ENCODE results near the gene EIF2B4. TPM values are rescaled to one million over a fixed set of nuclear protein-coding genes. Genes with fewer than 3 reads are reported as not detected.

EIF2B4 gene
- total and polyA plus RNA-seq, 2 of the 8 experiments (the other 6 are each of a cell fraction or from before 2014, with no cell fraction given) = 60.0 to 63.2 TPM

GRCh38 chr2:27356382-27357181, 13.6 kb downstream of the EIF2B4 start, which contains the start of gene GTF3C2 (continued):
- peak; percentile 90 for TF ChIP-seq MAX (IDR thresholded peaks at IDR 0.05)
- TF ChIP-seq NANOG (IDR thresholded peaks at IDR 0.05; ENCODE audit: insufficient read depth, low read depth, low read length, poor library complexity, severe bottlenecking) = no peak
- TF ChIP-seq POLR2AphosphoS5 (IDR thresholded peaks at IDR 0.05; ENCODE audit: low read depth, low read length) = peak; percentile 87
- peak; percentile 55 for TF ChIP-seq SRF (IDR thresholded peaks at IDR 0.05; ENCODE audit: low read depth, low read length)
- TF ChIP-seq EGR1 (IDR thresholded peaks at IDR 0.05; ENCODE audit: borderline replicate concordance, low read depth, low read length) = peak; percentile 40; the same call in 1 of the 2 replicates
- TF ChIP-seq SAP30 (IDR thresholded peaks at IDR 0.05; ENCODE audit: insufficient read depth, insufficient replicate concordance, low read length) = peak; percentile 53
- no peak for TF ChIP-seq CTCF (IDR thresholded peaks at IDR 0.05; ENCODE audit: control extremely low read depth in 1 of 3, insufficient read depth in 1 of 3, low read depth in 1 of 3, low read length in 3 of 3)
- TF ChIP-seq RBBP5 (IDR thresholded peaks at IDR 0.05; ENCODE audit: borderline replicate concordance, low read depth, low read length) = peak; percentile 90
- peak; percentile 76; the same call in 1 of the 2 replicates for TF ChIP-seq CHD2 (IDR thresholded peaks at IDR 0.05; ENCODE audit: low read length)
- TF ChIP-seq CEBPB (IDR thresholded peaks at IDR 0.05; ENCODE audit: low read depth, low read length) = peak; percentile 32; the same call in 1 of the 2 replicates
- TF ChIP-seq KDM4A (IDR thresholded peaks at IDR 0.05; ENCODE audit: low read depth, low read length, severe bottlenecking) = peak; percentile 90
- TF ChIP-seq EZH2 (IDR thresholded peaks at IDR 0.05; ENCODE audit: low read depth, low read length, severe bottlenecking) = no peak
- TF ChIP-seq YY1 (IDR thresholded peaks at IDR 0.05; ENCODE audit: low read depth, low read length) = peak; percentile 96
- TF ChIP-seq ATF3 (IDR thresholded peaks at IDR 0.05; ENCODE audit: insufficient read depth, low read depth, low read length) = peak; percentile 70; the same call in 1 of the 2 replicates
- TF ChIP-seq ATF2 (IDR thresholded peaks at IDR 0.05; ENCODE audit: low read length) = peak; percentile 78
- peak; percentile 8; the same call in 1 of the 2 replicates for TF ChIP-seq SP1 (IDR thresholded peaks at IDR 0.05; ENCODE audit: low read depth, low read length)
- TF ChIP-seq BACH1 (IDR thresholded peaks at IDR 0.05; ENCODE audit: low read length) = no peak
- peak; percentile 75 for TF ChIP-seq TBP (IDR thresholded peaks at IDR 0.05; ENCODE audit: low read depth, low read length)
